Activated CD4-positive, alpha-beta T cell treated with anti-CD3 and anti-CD28 coated beads, Interleukin-2, Interleukin-6, amounts not matched to agents 100 ng/mL and 50 ng/mL, durations not matched to agents 16 hours and 8 hours (primary cell): ENCODE measurements around the gene WNK3.

Experiments
- DNase-seq: peaks from one replicate; pipeline ENCODE4 v3.0.0-alpha.2; 2020

Gene WNK3

GRCh38 chrX:54157561-54157960 is 200.3 kb downstream of the WNK3 start:
- DNase-seq = no peak
